IPS-18c (cell line): Measurements from ENCODE around the gene SUPT7L.

Experiments
- H3K4me3 ChIP-seq: 2 replicates; pipeline ENCODE4 v1.7.0; 2013; ENCODE audit warnings: low read depth, mild to moderate bottlenecking, low read length, moderate library complexity; ENCODE audit not compliant: insufficient read depth
- H3K9me3 ChIP-seq: one replicate; pipeline ENCODE4 v1.6.1; 2013; ENCODE audit warnings: mild to moderate bottlenecking, low read length, moderate library complexity; ENCODE audit not compliant: control insufficient read depth, insufficient read depth

Gene SUPT7L

GRCh38 chr2:27624943-27625342 is 38.5 kb downstream of the SUPT7L start:
- Histone ChIP-seq H3K4me3 (no peak overlapping the region), H3K9me3 (no peaks in the 10 kb centered on the region)

DNA sequence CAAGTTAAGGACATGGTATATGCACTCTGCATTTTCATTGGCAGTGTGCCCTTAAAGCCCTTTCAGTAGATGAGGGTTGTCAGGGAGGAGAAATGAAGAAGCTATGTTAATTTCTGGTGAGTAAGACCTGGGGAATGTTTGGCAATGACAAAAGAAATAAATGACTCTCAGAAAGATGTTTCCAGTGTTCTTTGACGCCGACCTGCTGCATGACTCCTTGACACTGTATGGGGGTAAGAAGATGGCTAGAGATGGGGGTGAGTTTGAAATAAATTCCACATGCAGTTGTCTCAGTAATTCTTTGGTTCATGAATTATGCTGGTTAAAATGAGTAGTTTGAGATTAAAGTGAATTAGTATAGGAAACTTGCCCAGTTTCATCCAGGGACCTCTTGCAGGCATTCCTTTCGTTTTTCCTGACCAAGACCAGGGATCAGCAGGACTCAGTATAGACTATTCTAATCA is 40.5 kb downstream of the SUPT7L start:
- no peaks in the 10 kb centered on the region for H3K9me3 ChIP-seq
- H3K4me3 ChIP-seq = no peak overlapping the region

DNA sequence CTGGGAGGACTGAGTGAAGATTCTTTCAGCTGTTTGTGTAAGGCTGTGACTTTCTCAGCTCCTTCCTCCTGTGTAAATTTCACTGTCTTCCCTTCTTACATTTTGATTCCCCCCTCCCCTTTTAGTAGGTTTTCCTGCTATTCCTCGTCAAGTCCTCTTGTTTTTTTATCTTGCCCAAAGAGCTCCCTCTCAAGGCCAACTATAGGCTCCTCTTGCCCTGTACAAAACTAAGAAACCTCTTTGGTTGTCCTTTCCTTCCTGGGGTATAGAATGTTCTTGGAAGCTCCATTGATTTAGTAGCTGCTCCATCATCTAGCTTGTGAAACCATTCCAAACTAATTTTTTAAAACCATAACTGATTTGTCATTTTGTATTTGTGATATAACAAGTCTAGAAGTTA is 41.9 kb downstream of the SUPT7L start:
- Histone ChIP-seq H3K9me3 (no peaks in the 10 kb centered on the region), H3K4me3 (no peak overlapping the region)

- H3K4me3 ChIP-seq = no peak overlapping the region
- H3K9me3 ChIP-seq = no peaks in the 10 kb centered on the region
Observed at GRCh38 chr2:27615316-27615715, 48.1 kb downstream of the SUPT7L start.

DNA sequence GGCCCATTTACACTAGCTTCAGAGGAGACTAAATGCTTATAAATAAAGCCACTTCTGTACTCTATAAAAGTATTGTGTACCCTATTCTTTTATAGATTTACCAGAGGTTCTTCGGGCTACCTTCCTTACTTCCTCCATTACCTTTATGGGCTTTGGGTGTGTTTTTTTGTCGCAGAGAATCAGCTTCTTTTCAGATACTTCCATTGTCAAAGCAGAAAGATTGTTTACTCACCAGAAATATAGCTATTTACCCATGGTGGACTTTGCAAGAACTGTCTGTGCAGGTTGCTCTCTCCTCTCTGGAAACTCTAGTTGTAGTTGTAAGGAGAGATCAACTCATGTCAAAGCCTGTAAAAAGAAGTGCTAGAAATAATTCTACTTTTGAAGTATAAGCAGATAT is 49.4 kb downstream of the SUPT7L start:
- no peak overlapping the region for H3K4me3 ChIP-seq
- H3K9me3 ChIP-seq = no peaks in the 10 kb centered on the region

GRCh38 chr2:27606611-27607010 is 56.8 kb downstream of the SUPT7L start:
- no peak overlapping the region for H3K4me3 ChIP-seq
- no peaks in the 10 kb centered on the region for H3K9me3 ChIP-seq
